GM19452 (cell line): ENCODE measurements around the gene NEDD4L.
A peak's percentile ranks its signal among the peaks of the same experiment; 100 is the strongest.

Experiments
- ATAC-seq: cut with Tn5 transposase; IDR thresholded peaks from one replicate; pipeline ENCODE4 v1.9.1; 2021; ENCODE audit not compliant: unreplicated experiment

NEDD4L gene

GRCh38 chr18:58284699-58285448 lies 240.8 kb downstream of the NEDD4L start:
- ATAC-seq: no peak

GRCh38 chr18:58285449-58286130 lies 241.6 kb downstream of the NEDD4L start:
- no peak for ATAC-seq

GRCh38 chr18:58286632-58287352 lies 242.8 kb downstream of the NEDD4L start:
- no peak for ATAC-seq

- no peak for ATAC-seq
These were observed 243.6 kb downstream of the NEDD4L start for GRCh38 chr18:58287353-58288274.

GRCh38 chr18:58288921-58289797 lies 245.1 kb downstream of the NEDD4L start:
- ATAC-seq: peak; percentile 81

- ATAC-seq: no peak
These were observed 246.2 kb downstream of the NEDD4L start for GRCh38 chr18:58290116-58290695.

- ATAC-seq: no peak
These were observed 247.1 kb downstream of the NEDD4L start for GRCh38 chr18:58291131-58291530.

GRCh38 chr18:58292638-58293037 lies 248.6 kb downstream of the NEDD4L start:
- no peak for ATAC-seq

- ATAC-seq: no peak
These were observed 253.2 kb downstream of the NEDD4L start for GRCh38 chr18:58297198-58297597.

- ATAC-seq: no peak
These were observed 254.5 kb downstream of the NEDD4L start for GRCh38 chr18:58298251-58299134.

- no peak for ATAC-seq
These were observed 255.1 kb downstream of the NEDD4L start for GRCh38 chr18:58299135-58299473.

- no peak for ATAC-seq
These were observed 255.9 kb downstream of the NEDD4L start for GRCh38 chr18:58299936-58300335.

GRCh38 chr18:58300867-58301266 lies 256.8 kb downstream of the NEDD4L start:
- no peak for ATAC-seq

- ATAC-seq: no peak
These were observed 258.8 kb downstream of the NEDD4L start for GRCh38 chr18:58302811-58303210.

GRCh38 chr18:58303363-58303762 lies 259.3 kb downstream of the NEDD4L start:
- ATAC-seq: no peak

GRCh38 chr18:58305792-58306191 lies 261.8 kb downstream of the NEDD4L start:
- ATAC-seq: no peak

- ATAC-seq: no peak
These were observed 263.4 kb downstream of the NEDD4L start for GRCh38 chr18:58307441-58307840.

- no peak for ATAC-seq
These were observed 264.4 kb downstream of the NEDD4L start for GRCh38 chr18:58308463-58308862.

- ATAC-seq: no peak
These were observed 265.1 kb downstream of the NEDD4L start for GRCh38 chr18:58309099-58309498.
